ENCODE measurements around the gene CTSD. TPM values are rescaled to one million over a fixed set of nuclear protein-coding genes. Genes with fewer than 3 reads are reported as not detected.

The CTSD gene
- total and polyA plus RNA-seq, 8 donors, result 115 to 590 (median 257) TPM

- TF ChIP-seq POLR2AphosphoS5 (IDR thresholded peaks at IDR 0.05) (no peak), EP300 (IDR thresholded peaks at IDR 0.05) (no peak), POLR2A (IDR thresholded peaks at IDR 0.05) (no peak)
- TF ChIP-seq, protein P1, sequence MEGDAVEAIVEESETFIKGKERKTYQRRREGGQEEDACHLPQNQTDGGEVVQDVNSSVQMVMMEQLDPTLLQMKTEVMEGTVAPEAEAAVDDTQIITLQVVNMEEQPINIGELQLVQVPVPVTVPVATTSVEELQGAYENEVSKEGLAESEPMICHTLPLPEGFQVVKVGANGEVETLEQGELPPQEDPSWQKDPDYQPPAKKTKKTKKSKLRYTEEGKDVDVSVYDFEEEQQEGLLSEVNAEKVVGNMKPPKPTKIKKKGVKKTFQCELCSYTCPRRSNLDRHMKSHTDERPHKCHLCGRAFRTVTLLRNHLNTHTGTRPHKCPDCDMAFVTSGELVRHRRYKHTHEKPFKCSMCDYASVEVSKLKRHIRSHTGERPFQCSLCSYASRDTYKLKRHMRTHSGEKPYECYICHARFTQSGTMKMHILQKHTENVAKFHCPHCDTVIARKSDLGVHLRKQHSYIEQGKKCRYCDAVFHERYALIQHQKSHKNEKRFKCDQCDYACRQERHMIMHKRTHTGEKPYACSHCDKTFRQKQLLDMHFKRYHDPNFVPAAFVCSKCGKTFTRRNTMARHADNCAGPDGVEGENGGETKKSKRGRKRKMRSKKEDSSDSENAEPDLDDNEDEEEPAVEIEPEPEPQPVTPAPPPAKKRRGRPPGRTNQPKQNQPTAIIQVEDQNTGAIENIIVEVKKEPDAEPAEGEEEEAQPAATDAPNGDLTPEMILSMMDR (IDR thresholded peaks at IDR 0.05), result no peak
- peaks cover under 1 to 88% (median 19%) of the 10 kb centered on the region in 3 donors for H3K27me3 ChIP-seq
- intact Hi-C loops (cut with DNase I; ENCODE audit: low total_unique reads), result no loop called here
- 91 to 93% (median 91%) methylated on average over 10 of the region's 10 CpGs for WGBS, 5 donors
- no peak for DNase-seq
- peaks cover 0 to 24% (median 21%) of the 10 kb centered on the region in 4 donors for H3K9me3 ChIP-seq
- H3K27ac ChIP-seq, result no peak overlapping the region
- no peaks in the 10 kb centered on the region for H3K4me1 ChIP-seq
- no peak overlapping the region for H3K4me3 ChIP-seq
- no peaks in the 10 kb centered on the region for H3K36me3 ChIP-seq
Observed at GRCh38 chr11:1738380-1738779, 25.3 kb downstream of the CTSD start.

DNA sequence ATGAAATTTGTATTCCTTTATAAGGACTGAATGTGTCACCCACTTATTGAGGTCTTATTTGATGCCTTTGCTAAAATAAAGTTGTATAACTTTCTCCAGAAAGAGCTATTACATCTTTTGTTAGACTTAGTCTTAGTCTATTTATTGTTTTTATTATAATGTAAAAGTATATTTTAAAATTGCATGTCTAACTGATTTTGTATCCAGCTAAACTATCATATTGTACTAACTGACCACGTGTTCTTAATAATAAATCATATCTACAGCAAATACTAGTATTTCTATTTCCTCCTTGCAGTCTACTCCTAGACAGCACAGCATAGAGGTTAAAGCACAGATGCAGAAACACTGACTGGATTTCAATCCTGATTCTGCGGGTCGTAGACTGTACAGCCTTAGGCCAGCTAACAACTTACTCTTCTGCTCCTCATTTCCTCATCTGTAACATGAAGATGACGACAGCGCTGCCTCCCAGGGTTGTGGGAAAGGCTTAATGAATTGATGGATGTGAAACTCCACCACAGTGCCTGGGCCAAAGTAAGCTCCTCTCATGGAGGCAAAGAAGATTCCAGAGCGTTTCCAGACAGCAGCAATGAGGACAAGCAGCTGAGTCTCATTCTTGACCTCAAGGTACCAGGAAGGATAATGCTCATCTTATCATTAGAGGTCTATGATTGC, 26.5 kb downstream of the CTSD start:
- Histone ChIP-seq H3K4me1 (no peaks in the 10 kb centered on the region), H3K4me3 (no peak overlapping the region), H3K36me3 (no peaks in the 10 kb centered on the region), H3K9me3 (peaks cover 0 to 24% (median 21%) of the 10 kb centered on the region in 4 donors), H3K27me3 (peaks cover 6 to 95% (median 26%) of the 10 kb centered on the region in 3 donors), H3K27ac (no peak overlapping the region)
- intact Hi-C loops (cut with DNase I; ENCODE audit: low total_unique reads), result no loop called here
- TF ChIP-seq POLR2AphosphoS5 (IDR thresholded peaks at IDR 0.05) (no peak), EP300 (IDR thresholded peaks at IDR 0.05) (no peak), POLR2A (IDR thresholded peaks at IDR 0.05) (no peak)
- TF ChIP-seq, protein P1 (IDR thresholded peaks at IDR 0.05), result no peak
- DNase-seq, result no peak
- WGBS, 5 donors, result 77 to 85% (median 80%) methylated on average over 6 of the region's 6 CpGs

DNA sequence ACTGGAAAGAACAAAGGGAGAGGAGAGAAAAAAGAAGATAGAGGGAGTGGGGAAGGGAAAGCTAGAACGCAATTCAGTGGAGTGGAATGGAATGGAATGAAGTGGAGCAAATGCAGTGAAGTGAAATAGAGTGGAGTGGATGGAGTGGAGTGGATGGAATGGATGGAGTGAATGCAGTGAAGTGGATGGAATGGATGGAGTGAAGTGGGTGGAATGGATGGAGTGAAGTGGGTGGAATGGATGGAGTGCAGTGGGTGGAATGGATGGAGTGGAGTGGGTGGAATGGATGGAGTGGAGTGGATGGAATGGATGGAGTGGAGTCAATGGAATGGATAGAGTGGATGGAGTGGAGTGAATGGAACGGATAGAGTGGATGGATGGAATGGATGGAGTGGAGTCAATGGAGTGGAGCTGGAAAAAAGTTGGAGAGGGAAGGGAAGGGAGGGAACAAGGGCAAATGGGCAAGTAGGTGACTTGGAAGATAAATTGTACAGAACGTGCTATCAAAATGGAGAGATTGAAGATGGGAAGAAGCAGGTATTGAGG, 27.2 kb downstream of the CTSD start:
- H3K27me3 ChIP-seq, result peaks cover 6 to 95% (median 23%) of the 10 kb centered on the region in 3 donors

DNA sequence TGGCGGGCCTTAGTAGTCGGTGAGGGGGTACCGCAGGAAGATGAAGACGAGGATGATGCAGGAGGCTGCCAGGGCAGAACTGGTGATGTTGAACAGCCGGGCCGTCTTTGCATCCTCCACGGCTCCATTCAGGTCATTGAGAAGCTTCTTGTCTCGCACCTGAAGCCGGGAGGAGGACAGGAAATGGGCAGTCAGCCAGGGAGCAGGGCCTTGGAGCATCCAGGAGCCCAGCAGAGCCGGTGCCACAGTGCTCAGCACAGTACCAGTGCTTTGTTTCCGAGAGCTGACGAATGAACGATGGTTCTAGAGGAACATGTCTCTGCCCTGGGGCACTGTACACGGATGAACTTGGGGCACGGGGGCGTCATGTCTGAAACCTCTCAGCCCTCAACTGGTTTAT, 28.5 kb downstream of the CTSD start:
- TF ChIP-seq, protein P1 (IDR thresholded peaks at IDR 0.05), result no peak
- no peak for TF ChIP-seq EP300 (IDR thresholded peaks at IDR 0.05)
- no peak for TF ChIP-seq POLR2AphosphoS5 (IDR thresholded peaks at IDR 0.05)
- no peak for TF ChIP-seq POLR2A (IDR thresholded peaks at IDR 0.05)
- peaks cover 0 to 24% (median 21%) of the 10 kb centered on the region in 4 donors for H3K9me3 ChIP-seq
- WGBS, 5 donors, result 75 to 86% (median 79%) methylated on average over 16 of the region's 16 CpGs
- no peak overlapping the region for H3K4me3 ChIP-seq
- H3K36me3 ChIP-seq, result no peaks in the 10 kb centered on the region
- no peaks in the 10 kb centered on the region for H3K4me1 ChIP-seq
- peaks cover 6 to 92% (median 26%) of the 10 kb centered on the region in 3 donors for H3K27me3 ChIP-seq
- DNase-seq, result no peak
- intact Hi-C loops (cut with DNase I; ENCODE audit: low total_unique reads), result no loop called here
- no peak overlapping the region for H3K27ac ChIP-seq

More for the DNA sequence above, 27.2 kb downstream of the CTSD start:
- DNase-seq, result no peak
- no peaks in the 10 kb centered on the region for H3K36me3 ChIP-seq
- intact Hi-C loops (cut with DNase I; ENCODE audit: low total_unique reads), result no loop called here
- no peak overlapping the region for H3K27ac ChIP-seq
- WGBS, 5 donors, result 59 to 64% (median 61%) methylated on average over 3 of the region's 3 CpGs
- peaks cover 0 to 24% (median 21%) of the 10 kb centered on the region in 4 donors for H3K9me3 ChIP-seq
- TF ChIP-seq EP300 (IDR thresholded peaks at IDR 0.05) (no peak), POLR2AphosphoS5 (IDR thresholded peaks at IDR 0.05) (no peak), POLR2A (IDR thresholded peaks at IDR 0.05) (no peak)
- TF ChIP-seq, protein P1 (IDR thresholded peaks at IDR 0.05), result no peak
- no peaks in the 10 kb centered on the region for H3K4me1 ChIP-seq
- no peak overlapping the region for H3K4me3 ChIP-seq

Measured in stomach (tissue), 9 donors.